Measurements from ENCODE around the gene TMEM59L.

The TMEM59L gene

DNA sequence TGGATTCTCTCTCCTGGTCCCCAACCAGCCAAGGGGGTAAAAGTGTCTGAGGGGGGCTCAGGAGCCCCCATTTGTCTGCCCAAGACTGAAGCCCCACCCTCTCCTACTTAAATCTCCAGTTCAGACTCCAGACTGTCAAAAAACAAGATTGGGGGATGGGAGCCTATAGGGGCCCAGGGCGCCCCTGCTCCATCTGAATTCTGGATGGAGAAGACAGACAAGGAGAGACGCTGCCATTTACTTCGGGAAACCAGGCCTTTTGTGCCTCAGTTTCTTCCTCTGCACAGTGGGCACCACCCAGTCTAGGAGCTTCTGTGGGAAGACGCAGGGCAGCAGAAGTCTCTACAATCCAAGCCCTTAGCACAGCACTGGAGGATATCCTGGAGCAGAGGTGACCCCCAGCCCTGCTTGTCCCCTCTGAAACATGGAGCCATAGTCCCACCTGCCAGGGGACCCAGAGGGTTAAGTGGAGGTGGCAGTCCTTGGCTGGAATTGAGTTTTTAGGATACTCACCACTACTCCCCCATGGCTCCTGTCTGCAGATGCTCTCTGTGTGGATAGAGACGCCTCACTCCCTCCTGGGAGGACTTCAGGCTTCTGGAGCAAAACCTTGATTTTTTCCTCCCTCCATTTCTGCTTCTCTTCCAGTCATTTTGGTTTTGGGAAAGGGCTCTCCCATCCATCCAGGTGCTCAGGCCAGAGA lies 4.4 kb upstream of the TMEM59L start:
- ChIA-PET POLR2A (no interaction called here), CTCF (no interaction called here)
- TF ChIP-seq, protein P1, sequence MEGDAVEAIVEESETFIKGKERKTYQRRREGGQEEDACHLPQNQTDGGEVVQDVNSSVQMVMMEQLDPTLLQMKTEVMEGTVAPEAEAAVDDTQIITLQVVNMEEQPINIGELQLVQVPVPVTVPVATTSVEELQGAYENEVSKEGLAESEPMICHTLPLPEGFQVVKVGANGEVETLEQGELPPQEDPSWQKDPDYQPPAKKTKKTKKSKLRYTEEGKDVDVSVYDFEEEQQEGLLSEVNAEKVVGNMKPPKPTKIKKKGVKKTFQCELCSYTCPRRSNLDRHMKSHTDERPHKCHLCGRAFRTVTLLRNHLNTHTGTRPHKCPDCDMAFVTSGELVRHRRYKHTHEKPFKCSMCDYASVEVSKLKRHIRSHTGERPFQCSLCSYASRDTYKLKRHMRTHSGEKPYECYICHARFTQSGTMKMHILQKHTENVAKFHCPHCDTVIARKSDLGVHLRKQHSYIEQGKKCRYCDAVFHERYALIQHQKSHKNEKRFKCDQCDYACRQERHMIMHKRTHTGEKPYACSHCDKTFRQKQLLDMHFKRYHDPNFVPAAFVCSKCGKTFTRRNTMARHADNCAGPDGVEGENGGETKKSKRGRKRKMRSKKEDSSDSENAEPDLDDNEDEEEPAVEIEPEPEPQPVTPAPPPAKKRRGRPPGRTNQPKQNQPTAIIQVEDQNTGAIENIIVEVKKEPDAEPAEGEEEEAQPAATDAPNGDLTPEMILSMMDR (IDR thresholded peaks at IDR 0.05; ENCODE audit: control extremely low read depth, extremely low read depth, low read depth, missing control alignments): no peak
- no peak for DNase-seq (ENCODE audit: extremely low spot score)

DNA sequence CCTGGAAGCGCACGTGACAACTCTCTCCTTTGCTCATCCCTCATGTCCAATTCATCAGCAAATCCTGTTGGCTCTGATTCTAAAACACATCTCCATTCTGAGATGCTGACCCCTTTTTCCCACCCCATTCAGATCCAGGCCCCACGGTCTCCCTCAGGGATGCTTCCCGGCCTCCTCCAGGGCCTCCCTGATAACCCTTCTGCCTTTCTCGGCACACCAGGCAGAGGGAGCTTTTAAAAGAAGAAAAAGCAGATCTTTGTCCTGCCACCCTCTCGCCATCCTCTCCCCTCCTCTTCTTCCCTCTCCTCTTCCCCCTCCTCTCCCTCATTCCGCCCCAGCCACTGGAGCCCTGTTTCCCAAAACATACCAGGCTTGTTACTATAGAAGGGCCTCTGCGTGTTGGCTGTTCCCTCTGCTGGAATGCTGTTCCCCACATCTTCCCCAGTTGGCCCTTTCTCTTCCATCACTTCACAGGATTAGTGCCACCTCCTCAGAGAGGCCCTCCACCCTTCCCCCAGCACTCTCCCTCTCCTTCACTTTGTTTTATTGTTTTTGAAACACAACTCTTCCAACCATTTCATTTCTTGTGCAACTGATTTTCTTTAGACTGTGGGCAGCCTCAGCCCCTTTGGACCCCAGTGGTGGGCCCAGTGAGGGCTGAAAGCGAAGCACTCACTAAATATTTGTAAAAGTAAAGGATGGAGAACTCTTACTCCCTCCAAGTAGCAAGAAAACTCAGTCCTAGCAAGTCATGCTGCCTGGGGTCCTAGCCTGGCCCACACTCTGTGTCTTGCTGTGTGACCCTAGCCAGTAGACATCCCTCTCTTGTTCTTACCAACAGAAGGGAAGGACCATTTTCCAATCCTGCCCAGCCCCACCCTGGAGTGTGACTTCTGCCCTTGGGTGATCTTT lies 3.6 kb upstream of the TMEM59L start:
- TF ChIP-seq, protein P1 (IDR thresholded peaks at IDR 0.05; ENCODE audit: control extremely low read depth, extremely low read depth, low read depth, missing control alignments): no peak
- no peak for DNase-seq (ENCODE audit: extremely low spot score)
- POLR2A ChIA-PET: no interaction called here
- CTCF ChIA-PET: interaction anchor here (1.3 kb wide), 1 partner anchor 15 kb away, joined by 6 read pairs; no protein-coding TSS in a partner anchor

DNA sequence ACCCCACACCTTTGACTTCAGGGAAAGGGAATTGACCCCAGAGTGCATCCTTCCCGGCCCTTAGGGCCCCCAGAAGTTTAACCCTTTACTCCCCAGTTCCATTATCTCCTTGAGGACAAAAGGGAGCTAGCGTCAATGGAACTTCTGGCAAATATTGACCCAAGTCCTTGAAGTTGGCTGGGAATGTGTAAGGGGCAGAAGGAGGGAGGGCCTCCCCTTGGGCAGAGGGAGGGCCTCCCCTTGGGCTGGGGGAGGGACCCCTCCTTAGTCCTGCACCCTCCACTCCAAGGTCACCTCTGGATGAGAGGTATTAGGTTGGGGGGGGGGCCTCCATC lies 3.0 kb upstream of the TMEM59L start:
- DNase-seq (ENCODE audit: extremely low spot score): no peak
- ChIA-PET POLR2A (no interaction called here), CTCF (interaction anchor here (1.3 kb wide), 1 partner anchor 16 kb away, joined by 6 read pairs; no protein-coding TSS in a partner anchor)
- TF ChIP-seq, protein P1 (IDR thresholded peaks at IDR 0.05; ENCODE audit: control extremely low read depth, extremely low read depth, low read depth, missing control alignments): no peak

DNA sequence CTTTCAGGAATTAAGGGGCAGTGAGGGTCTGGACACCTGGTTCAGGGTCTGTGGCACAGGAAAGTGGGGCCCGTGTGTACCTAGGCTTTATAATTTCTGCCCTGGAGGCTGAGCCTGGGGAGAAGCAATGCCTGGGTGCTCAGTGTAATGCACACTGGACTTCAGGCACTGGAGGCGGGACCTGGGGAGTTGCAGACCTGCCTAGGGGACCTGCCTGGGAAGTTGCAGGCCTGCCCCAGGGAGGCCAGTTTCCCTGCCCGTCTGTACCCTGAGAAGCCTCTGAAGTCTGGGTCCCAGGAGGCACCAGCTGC lies 2.5 kb upstream of the TMEM59L start:
- DNase-seq (ENCODE audit: extremely low spot score): no peak
- POLR2A ChIA-PET: no interaction called here
- TF ChIP-seq, protein P1 (IDR thresholded peaks at IDR 0.05; ENCODE audit: control extremely low read depth, extremely low read depth, low read depth, missing control alignments): no peak
- CTCF ChIA-PET: interaction anchor here (1.3 kb wide), 1 partner anchor 16 kb away, joined by 6 read pairs; no protein-coding TSS in a partner anchor

DNA sequence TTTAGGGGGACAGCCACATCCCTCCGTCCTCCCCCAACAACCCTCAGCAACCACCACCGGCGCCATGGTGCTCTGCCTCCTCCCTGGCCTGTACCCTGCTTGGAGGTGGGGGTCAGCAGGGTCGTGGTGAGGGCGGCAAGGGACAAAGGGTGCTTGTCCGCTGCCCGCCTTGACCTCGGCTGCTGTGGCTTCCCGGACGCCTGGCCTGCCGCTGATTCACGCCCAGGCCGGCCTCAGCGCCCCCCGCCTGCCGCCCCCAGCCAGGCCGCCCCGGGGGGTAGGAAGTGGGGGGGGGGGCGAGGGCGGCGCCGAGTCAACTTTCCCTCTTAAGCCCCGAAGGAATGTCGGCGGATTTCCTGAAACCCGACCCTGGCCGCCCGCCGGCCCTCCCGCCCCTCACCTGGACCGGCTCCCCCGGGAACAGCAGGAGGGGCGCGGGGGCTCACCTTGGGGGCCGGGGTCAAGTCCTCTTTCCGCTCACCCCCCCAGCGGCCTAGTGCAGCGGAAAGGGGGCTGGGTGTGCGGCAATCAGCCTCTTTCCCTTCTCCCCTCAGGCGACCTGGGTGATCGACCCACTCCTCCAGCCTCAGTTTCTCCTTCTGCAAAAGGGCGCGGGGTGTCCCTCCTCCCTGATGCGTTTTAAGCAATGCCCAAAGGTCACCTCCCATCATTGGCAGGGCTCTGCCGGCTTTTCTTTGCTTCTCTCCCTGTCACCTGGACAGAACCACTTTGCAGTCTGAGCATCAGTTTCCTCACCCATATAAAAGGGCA lies 1.9 kb upstream of the TMEM59L start:
- ChIA-PET CTCF (interaction anchor here (1.3 kb wide), 1 partner anchor 17 kb away, joined by 6 read pairs; no protein-coding TSS in a partner anchor), POLR2A (no interaction called here)
- no peak for DNase-seq (ENCODE audit: extremely low spot score)
- TF ChIP-seq, protein P1 (IDR thresholded peaks at IDR 0.05; ENCODE audit: control extremely low read depth, extremely low read depth, low read depth, missing control alignments): no peak
